Lower leg skin (tissue), 3 donors: ENCODE results near the gene DLX3.

Experiments
- POLR2A ChIP-seq, 2 donors: fragments of 450-650 bp; IDR thresholded peaks; one replicate each; pipeline ENCODE4 v1.6.1; 2016 to 2017; ENCODE audit warnings: antibody characterized with exemption in 2 of 2, mild to moderate bottlenecking in 1 of 2, moderate library complexity in 1 of 2
- TF ChIP-seq, protein P1 (sequence below), 3 donors: fragments of 450-650 bp; IDR thresholded peaks; one replicate each; pipeline ENCODE4 v1.5.1; 2016; ENCODE audit warnings: antibody characterized with exemption in 3 of 3, mild to moderate bottlenecking in 3 of 3, moderate library complexity in 2 of 3

DNA sequence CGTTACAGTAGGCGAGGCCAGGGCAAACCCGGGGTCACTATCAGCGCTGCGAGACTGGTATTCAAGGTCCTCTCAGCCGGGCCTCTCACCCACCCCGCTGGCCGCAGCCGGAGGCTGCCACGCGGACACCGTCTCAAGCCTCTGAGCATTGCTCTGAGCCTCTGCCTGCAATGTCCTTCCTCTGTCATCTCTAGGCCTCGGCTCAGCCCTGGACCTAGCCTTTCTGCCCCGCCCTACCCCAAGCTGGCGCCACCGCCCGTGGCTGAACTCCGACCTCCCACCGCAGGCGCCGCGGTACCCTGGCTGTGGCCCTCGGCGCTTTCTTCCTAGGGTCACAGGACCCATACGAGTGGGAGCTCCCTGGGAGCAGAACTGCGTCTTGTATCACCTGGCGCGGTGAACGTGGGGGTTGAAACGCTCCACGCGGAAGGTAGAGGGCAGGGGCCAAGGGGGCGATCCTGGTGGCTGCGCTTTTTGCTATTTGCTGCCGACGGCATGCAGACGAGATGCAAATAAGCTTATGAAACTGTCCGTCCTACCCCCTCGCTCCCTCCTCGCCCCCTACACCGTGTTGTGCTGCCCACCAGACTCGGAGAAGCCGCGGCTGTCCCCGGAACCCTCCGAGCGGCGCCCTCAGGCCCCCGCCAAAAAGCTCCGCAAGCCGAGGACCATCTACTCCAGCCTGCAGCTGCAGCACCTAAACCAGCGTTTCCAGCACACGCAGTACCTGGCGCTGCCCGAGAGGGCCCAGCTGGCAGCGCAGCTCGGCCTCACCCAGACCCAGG is 22.3 kb downstream of the DLX3 start:
- TF ChIP-seq, protein P1, sequence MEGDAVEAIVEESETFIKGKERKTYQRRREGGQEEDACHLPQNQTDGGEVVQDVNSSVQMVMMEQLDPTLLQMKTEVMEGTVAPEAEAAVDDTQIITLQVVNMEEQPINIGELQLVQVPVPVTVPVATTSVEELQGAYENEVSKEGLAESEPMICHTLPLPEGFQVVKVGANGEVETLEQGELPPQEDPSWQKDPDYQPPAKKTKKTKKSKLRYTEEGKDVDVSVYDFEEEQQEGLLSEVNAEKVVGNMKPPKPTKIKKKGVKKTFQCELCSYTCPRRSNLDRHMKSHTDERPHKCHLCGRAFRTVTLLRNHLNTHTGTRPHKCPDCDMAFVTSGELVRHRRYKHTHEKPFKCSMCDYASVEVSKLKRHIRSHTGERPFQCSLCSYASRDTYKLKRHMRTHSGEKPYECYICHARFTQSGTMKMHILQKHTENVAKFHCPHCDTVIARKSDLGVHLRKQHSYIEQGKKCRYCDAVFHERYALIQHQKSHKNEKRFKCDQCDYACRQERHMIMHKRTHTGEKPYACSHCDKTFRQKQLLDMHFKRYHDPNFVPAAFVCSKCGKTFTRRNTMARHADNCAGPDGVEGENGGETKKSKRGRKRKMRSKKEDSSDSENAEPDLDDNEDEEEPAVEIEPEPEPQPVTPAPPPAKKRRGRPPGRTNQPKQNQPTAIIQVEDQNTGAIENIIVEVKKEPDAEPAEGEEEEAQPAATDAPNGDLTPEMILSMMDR (IDR thresholded peaks at IDR 0.05) = no peak
- TF ChIP-seq POLR2A (IDR thresholded peaks at IDR 0.05) = no peak
